Activated gamma-delta T cell treated with Interleukin-2 at 50 U/mL for 16 hours (primary cell): ENCODE measurements around the gene GATA3.

ENCODE experiments used
- DNase-seq: peaks from one replicate; pipeline ENCODE4 v3.0.0-alpha.2; 2020

GATA3 gene

DNA sequence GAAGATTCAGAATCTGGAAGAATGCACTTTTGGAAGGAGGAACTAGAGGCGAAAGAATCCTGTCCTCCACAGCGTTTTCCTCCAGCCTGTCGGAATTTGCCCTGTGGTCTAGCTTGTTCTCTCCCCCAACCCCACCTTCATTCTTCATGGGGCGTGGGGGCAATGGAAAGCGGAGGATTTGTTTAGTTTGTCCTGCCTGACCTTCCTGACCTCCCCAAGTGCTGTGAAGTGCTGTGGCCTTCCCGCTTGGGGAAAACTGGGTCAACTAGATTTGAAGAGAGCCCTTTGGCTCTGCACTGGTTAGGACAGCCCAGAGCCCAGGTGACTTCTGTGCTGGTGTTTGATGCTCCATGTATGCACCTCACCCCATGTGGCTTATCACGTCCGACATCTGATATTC lies 49.1 kb downstream of the GATA3 start:
- no peak for DNase-seq

DNA sequence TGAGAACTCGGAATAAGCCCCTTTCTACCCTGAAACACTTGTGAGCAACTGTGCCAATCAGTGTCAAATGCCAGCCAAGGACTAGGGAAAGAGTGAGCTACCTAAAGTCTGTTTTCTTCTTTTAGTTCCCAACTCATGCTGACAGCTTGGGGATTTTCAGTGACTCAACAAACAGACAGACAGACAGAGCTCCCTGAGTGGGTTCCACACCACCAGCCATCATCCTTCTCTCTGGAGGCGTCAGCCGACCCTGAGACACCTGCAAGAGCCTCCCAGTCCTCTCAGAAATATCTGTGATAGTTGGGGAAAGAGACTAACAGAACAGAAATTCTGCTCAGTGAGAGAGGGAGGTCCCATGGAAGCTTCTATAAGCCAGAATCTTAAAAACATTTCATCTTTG lies 49.5 kb downstream of the GATA3 start:
- DNase-seq: no peak

GRCh38 chr10:8104721-8105120 lies 50.2 kb downstream of the GATA3 start:
- DNase-seq: no peak

GRCh38 chr10:8105932-8106331 lies 51.4 kb downstream of the GATA3 start:
- DNase-seq: no peak

GRCh38 chr10:8112230-8112905 lies 57.9 kb downstream of the GATA3 start:
- DNase-seq: no peak

DNA sequence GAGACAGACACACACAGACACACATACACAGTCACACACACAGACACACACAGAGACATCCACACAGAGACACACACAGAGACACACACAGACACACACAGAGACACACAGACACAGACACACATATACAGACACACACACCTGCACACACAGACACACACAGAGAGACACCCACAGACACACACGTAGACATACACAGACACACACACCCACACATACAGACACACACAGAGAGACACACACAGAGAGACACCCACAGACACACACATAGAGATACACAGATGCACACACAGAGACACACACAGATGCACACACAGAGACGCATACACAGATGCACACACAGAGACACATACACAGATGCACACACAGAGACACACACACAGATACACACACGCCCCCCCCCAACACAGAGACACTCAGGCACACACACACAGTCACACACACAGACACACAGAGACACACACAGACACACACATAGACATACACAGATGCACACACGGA lies 58.5 kb downstream of the GATA3 start:
- no peak for DNase-seq

DNA sequence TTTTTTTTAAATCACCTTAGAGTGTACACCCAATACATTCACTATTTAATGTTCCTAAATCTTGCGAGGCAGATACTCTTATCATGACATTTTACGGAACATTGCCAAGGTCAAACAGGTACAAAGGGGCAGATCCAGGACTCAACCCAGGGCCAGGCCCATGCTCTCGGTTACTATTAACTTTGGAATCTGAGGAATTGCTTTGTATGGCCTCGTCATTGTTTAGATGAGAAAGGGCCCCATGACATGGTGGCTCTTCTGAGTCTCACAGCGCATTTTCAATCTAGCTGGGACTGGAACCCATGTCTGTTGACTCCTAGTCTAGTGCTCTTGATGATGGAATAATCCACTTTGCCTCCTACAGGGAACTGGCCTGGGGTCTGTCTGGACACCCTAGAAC lies 59.1 kb downstream of the GATA3 start:
- no peak for DNase-seq

- DNase-seq: no peak
Observed at GRCh38 chr10:8114741-8115617, 60.5 kb downstream of the GATA3 start.

DNA sequence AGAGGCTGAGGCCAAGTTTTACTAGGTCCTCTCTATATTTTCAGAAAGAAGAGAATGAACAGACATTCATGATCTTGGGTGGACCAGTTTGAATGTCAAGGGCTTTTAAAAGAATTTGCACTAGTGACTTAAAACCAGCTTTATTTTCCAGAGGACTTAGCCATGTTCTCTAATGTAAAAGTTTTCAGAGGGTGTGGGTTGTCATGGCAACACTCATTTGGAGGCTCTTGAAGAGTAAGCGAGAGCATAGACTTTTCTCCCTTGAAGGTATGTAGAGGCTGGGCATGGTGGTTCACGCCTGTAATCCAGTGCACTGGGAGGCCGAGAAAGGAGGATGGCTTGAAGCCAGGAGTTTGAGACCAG lies 61.1 kb downstream of the GATA3 start:
- no peak for DNase-seq

GRCh38 chr10:8116474-8116873 lies 62.0 kb downstream of the GATA3 start:
- DNase-seq: no peak

- DNase-seq: no peak
Observed at GRCh38 chr10:8116926-8117493, 62.5 kb downstream of the GATA3 start.

- no peak for DNase-seq
Observed at GRCh38 chr10:8121201-8121890, 66.9 kb downstream of the GATA3 start.

GRCh38 chr10:8122611-8123369 lies 68.3 kb downstream of the GATA3 start:
- DNase-seq: no peak

DNA sequence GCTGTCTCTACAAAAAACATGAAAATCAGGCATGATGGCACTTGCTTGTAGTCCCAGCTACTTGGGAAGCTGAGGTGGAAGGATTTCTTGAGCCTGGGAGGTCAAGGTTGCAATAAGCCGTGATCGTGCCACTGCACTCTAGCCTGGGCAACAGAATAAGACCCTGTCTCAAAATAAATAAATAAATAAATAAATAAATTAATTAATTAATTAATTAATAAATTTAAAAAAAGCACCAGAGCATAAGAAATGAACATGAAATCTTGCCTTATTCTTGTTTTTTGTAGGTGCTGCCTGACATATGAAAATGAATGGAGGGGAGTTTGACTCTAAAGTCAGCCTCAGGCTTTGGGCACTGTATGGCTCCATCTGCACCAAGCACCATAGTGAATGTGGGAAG lies 69.9 kb downstream of the GATA3 start:
- DNase-seq: no peak
